OCI-LY7 (cell line): ENCODE results near the gene NXPE4. TPM values are rescaled to one million over a fixed set of nuclear protein-coding genes. Genes with fewer than 3 reads are reported as not detected.
"Not testable (repeated sequence)": the region's sequence is repeated elsewhere in the genome, so short reads cannot be mapped to it uniquely, and the experiment has no call there.

Experiments
- BruUV-seq: library from RNA; stranded (reverse); fragments of 400-500 nt; replicated peaks from 2 replicates; lab custom pipeline; 2021; lab: Mats Ljungman, UMichigan
- CTCF ChIA-PET: fragments of 300-600 bp; sonication (Branson Sonifier 250); formaldehyde crosslinking; loops from one replicate; lab custom pipeline; 2022; ENCODE audit warnings: antibody characterized with exemption; ENCODE audit not compliant: unreplicated experiment; lab: Charles Lee
- POLR2A ChIA-PET: fragments of 300-600 bp; sonication (Branson Sonifier 250); formaldehyde crosslinking; loops from one replicate; lab custom pipeline; 2022; ENCODE audit warnings: antibody characterized with exemption; lab: Charles Lee
- DNase-seq: peaks from one replicate; pipeline ENCODE4 v3.0.0-alpha.2; 2015; ENCODE audit warnings: low spot score
- H2AFZ ChIP-seq: fragments of 200-600 bp; sonication (generic), shearing (Covaris generic); 2 replicates; pipeline ENCODE4 v1.6.1; 2014; ENCODE audit warnings: mild to moderate bottlenecking, antibody characterized with exemption, low read length, moderate library complexity
- H3K27ac ChIP-seq: fragments of 200-600 bp; sonication (generic); 2 replicates; pipeline ENCODE4 v1.5.1; 2014; ENCODE audit warnings: mixed run types, low read depth, mild to moderate bottlenecking, moderate library complexity, low read length, inconsistent platforms; ENCODE audit not compliant: poor library complexity, severe bottlenecking
- H3K36me3 ChIP-seq: fragments of 200-600 bp; sonication (generic); 2 replicates; pipeline ENCODE4 v1.6.1; 2014; ENCODE audit warnings: mild to moderate bottlenecking, antibody characterized with exemption, low read length, moderate library complexity, mixed read lengths; ENCODE audit not compliant: insufficient read depth
- H3K4me1 ChIP-seq: fragments of 200-600 bp; sonication (generic); 2 replicates; pipeline ENCODE4 v1.5.1; 2014; ENCODE audit warnings: mild to moderate bottlenecking, low read length; ENCODE audit not compliant: insufficient read depth, poor library complexity, severe bottlenecking
- H3K4me2 ChIP-seq: fragments of 200-600 bp; sonication (generic); 2 replicates; pipeline ENCODE4 v1.6.1; 2014; ENCODE audit warnings: mild to moderate bottlenecking, low read length
- H3K4me3 ChIP-seq: fragments of 200-600 bp; sonication (generic); 2 replicates; pipeline ENCODE4 v1.5.1; 2014; ENCODE audit warnings: mild to moderate bottlenecking, low read depth, low read length; ENCODE audit not compliant: poor library complexity, severe bottlenecking
- H3K79me2 ChIP-seq: fragments of 200-600 bp; sonication (generic); 2 replicates; pipeline ENCODE4 v1.6.1; 2016; ENCODE audit warnings: low read depth, mild to moderate bottlenecking, low read length, moderate library complexity, mixed read lengths; ENCODE audit not compliant: insufficient read depth
- H3K9me2 ChIP-seq: fragments of 200-600 bp; sonication (generic); 2 replicates; pipeline ENCODE4 v1.6.1; 2016; ENCODE audit warnings: mild to moderate bottlenecking, low read length, mixed read lengths; ENCODE audit not compliant: insufficient read depth
- H3K9me3 ChIP-seq: fragments of 200-600 bp; sonication (generic); 2 replicates; pipeline ENCODE4 v1.6.1; 2014; ENCODE audit warnings: mild to moderate bottlenecking, mixed run types, low read length, mixed read lengths
- H4K20me1 ChIP-seq: fragments of 200-600 bp; sonication (generic); 2 replicates; pipeline ENCODE4 v1.6.1; 2014; ENCODE audit warnings: mild to moderate bottlenecking, antibody characterized with exemption, low read length, moderate library complexity, mixed read lengths; ENCODE audit not compliant: insufficient read depth
- EZH2phosphoT487 ChIP-seq: fragments of 200-600 bp; sonication (generic); IDR thresholded peaks from 2 replicates; pipeline ENCODE4 v1.6.1; 2018; ENCODE audit warnings: low read depth, borderline replicate concordance, mild to moderate bottlenecking, mixed run types, antibody characterized with exemption, low read length, moderate library complexity, mixed read lengths
- intact Hi-C: fragments of 100-400 bp; cut with micrococcal nuclease; formaldehyde crosslinking; loops from one replicate; pipeline ENCODE4 v1.10.0; 2022; ENCODE audit not compliant: unreplicated experiment
- total RNA-seq, 2 experiments: library from RNA; depleted of rRNA in 1 of 2; stranded (reverse); fragments of >200 nt in 1 of 2; shearing (Covaris generic) in 1 of 2; gene quantifications; 2 replicates each; pipeline ENCODE4 v1.2.3, GENCODE V29; 2014 to 2022
- TF ChIP-seq, protein P1 (sequence below): fragments of 200-600 bp; sonication (generic); conservative IDR thresholded peaks from 2 replicates; pipeline ENCODE4 v1.5.1; 2014; ENCODE audit warnings: mild to moderate bottlenecking, antibody characterized with exemption, low read length, moderate library complexity, mixed read lengths

The NXPE4 gene
- total RNA-seq, 2 experiments from 2014 or later = not detected

- no peak overlapping the region for H3K4me3 ChIP-seq
- H3K9me2 ChIP-seq = no peaks in the 10 kb centered on the region
- peaks cover 33% of the 10 kb centered on the region for H3K9me3 ChIP-seq
- intact Hi-C loops = no loop called here
- no peaks in the 10 kb centered on the region for H3K79me2 ChIP-seq
- H3K27ac ChIP-seq = no peak overlapping the region
- no peaks in the 10 kb centered on the region for H4K20me1 ChIP-seq
- no peak overlapping the region for H3K4me2 ChIP-seq
- no peak for TF ChIP-seq EZH2phosphoT487
- TF ChIP-seq, protein P1, sequence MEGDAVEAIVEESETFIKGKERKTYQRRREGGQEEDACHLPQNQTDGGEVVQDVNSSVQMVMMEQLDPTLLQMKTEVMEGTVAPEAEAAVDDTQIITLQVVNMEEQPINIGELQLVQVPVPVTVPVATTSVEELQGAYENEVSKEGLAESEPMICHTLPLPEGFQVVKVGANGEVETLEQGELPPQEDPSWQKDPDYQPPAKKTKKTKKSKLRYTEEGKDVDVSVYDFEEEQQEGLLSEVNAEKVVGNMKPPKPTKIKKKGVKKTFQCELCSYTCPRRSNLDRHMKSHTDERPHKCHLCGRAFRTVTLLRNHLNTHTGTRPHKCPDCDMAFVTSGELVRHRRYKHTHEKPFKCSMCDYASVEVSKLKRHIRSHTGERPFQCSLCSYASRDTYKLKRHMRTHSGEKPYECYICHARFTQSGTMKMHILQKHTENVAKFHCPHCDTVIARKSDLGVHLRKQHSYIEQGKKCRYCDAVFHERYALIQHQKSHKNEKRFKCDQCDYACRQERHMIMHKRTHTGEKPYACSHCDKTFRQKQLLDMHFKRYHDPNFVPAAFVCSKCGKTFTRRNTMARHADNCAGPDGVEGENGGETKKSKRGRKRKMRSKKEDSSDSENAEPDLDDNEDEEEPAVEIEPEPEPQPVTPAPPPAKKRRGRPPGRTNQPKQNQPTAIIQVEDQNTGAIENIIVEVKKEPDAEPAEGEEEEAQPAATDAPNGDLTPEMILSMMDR = no peak
- ChIA-PET POLR2A (no interaction called here), CTCF (no interaction called here)
- no peak for DNase-seq
- no peak overlapping the region for H2AFZ ChIP-seq
- no peaks in the 10 kb centered on the region for H3K4me1 ChIP-seq
- BruUV-seq = no TSS peak
- no peaks in the 10 kb centered on the region for H3K36me3 ChIP-seq
Observed at GRCh38 chr11:114612686-114613085, 17.1 kb upstream of the NXPE4 start.

DNA sequence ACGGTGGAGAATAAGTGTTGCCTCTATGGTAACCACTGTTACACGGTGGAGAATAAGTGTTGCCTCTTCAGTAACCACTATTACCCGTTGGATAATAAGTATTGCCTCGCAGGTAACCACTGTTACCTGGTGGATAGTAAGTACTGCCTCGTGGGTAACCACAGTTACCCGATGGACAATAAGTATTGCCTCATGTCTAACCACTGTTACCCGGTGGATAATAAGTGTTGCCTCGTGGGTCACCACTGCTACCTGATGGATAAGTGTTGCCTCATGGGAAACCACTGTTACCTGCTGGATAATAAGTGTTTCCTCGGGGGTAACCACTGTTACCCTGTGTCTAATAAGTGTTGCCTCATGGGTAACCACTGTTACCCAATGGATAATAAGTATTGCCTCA is 16.6 kb upstream of the NXPE4 start:
- H2AFZ ChIP-seq, intact Hi-C loops, H3K36me3 ChIP-seq, H3K9me2 ChIP-seq, H3K4me2 ChIP-seq, H4K20me1 ChIP-seq, H3K4me1 ChIP-seq, H3K79me2 ChIP-seq, H3K4me3 ChIP-seq, DNase-seq, CTCF ChIA-PET, BruUV-seq, POLR2A ChIA-PET, H3K27ac ChIP-seq: not testable (repeated sequence)
- peaks cover 30% of the 10 kb centered on the region for H3K9me3 ChIP-seq

DNA sequence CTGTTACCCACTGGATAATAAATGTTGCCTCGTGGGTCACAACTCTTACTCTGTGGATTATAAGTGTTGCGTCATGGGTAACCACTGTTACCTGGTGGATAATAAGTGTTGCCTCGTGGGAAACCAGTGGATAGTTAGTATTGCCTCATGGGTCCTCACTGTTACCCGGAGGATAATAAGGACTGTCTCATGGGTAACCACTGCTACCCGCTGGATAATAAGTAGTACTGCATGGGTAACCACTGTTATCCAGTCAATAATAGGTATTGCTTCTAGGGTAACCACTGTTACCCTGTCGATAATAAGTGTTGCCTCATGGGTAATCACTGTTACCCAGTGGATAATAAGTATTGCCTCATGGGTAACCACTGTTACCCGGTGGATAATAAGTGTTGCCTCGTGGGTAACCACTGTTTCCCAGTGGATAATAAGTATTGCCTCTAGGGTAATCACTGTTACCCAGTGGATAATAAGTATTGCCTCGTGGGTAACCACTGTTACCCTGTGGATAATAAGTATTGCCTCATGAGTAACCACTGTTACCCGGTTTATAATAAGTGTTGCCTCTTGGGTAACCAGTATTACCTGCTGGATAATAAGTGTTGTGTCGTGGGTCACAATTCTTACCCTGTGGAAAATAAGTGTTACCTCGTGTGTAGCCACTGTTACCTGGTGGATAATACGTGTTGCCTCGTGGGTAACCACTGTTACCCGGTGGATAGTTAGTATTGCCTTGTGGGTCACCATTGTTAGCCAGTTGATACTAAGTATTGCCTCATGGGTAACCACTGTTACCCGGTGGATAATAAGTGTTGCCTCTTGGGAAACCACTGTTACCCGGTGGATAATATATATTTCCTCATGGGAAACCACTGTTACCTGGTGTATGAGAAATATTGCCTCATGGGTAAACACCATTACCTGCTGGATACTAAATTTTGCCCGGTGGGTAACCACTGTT is 15.7 kb upstream of the NXPE4 start:
- intact Hi-C loops = no loop called here
- BruUV-seq = no TSS peak
- H3K4me2 ChIP-seq = no peak overlapping the region
- TF ChIP-seq, protein P1 = no peak
- H2AFZ ChIP-seq = no peak overlapping the region
- H4K20me1 ChIP-seq = no peaks in the 10 kb centered on the region
- ChIA-PET POLR2A (no interaction called here), CTCF (no interaction called here)
- no peak overlapping the region for H3K27ac ChIP-seq
- no peak for DNase-seq
- peaks cover 26% of the 10 kb centered on the region; the same call in 1 of the 2 replicates for H3K9me3 ChIP-seq
- H3K4me1 ChIP-seq = no peaks in the 10 kb centered on the region
- H3K4me3 ChIP-seq = no peak overlapping the region
- no peaks in the 10 kb centered on the region for H3K36me3 ChIP-seq
- no peaks in the 10 kb centered on the region for H3K79me2 ChIP-seq
- H3K9me2 ChIP-seq = no peaks in the 10 kb centered on the region
